CD4-positive, alpha-beta T cell (primary cell): ENCODE data around the gene MAN1A2. TPM values are rescaled to one million over a fixed set of nuclear protein-coding genes. Genes with fewer than 3 reads are reported as not detected.

ENCODE experiments used
- ATAC-seq: fragments of 200-7000 bp; cut with Tn5 transposase; one replicate; pipeline ENCODE4 v1.10.0; 2022; ENCODE audit warnings: mild to moderate bottlenecking; ENCODE audit not compliant: poor library complexity
- CTCF ChIA-PET: fragments of 350-600 bp; sonication (Branson Sonifier 250); formaldehyde crosslinking; loops from one replicate; lab custom pipeline; 2021; ENCODE audit warnings: antibody characterized with exemption, inconsistent platforms; lab: Charles Lee
- POLR2A ChIA-PET: fragments of 350-600 bp; sonication (Branson Sonifier 250); formaldehyde crosslinking; loops from one replicate; lab custom pipeline; 2021; ENCODE audit warnings: antibody characterized with exemption, inconsistent platforms; lab: Charles Lee
- DNase-seq, 14 experiments: peaks; one replicate each; pipeline ENCODE4 v3.0.0-alpha.2; 2013 to 2020; ENCODE audit warnings: mixed read lengths in 2 of 14
- H3K27ac ChIP-seq, 2 donors: one replicate each; pipeline versions ENCODE4 v1.5.1 to v1.7.0; 2013; ENCODE audit warnings: low read length in 2 of 2, low read depth in 1 of 2, mild to moderate bottlenecking in 1 of 2
- H3K27me3 ChIP-seq, 2 experiments: 1 replicate in 1 of 2; 2 replicates in 1 of 2; pipeline versions ENCODE4 v1.6.1 to v1.7.0; 2013; ENCODE audit warnings: low read length in 2 of 2, control low read depth in 1 of 2, mild to moderate bottlenecking in 1 of 2, moderate library complexity in 1 of 2; ENCODE audit not compliant: insufficient read depth in 2 of 2, control insufficient read depth in 1 of 2
- H3K36me3 ChIP-seq: one replicate; pipeline ENCODE4 v1.6.1; 2013; ENCODE audit warnings: low read length, control low read depth; ENCODE audit not compliant: insufficient read depth
- H3K4me1 ChIP-seq: one replicate; pipeline ENCODE4 v1.6.1; 2013; ENCODE audit warnings: low read length, control low read depth; ENCODE audit not compliant: insufficient read depth
- H3K4me3 ChIP-seq: one replicate; pipeline ENCODE4 v1.5.1; 2013; ENCODE audit warnings: mild to moderate bottlenecking, low read length, moderate library complexity
- H3K9me3 ChIP-seq, 2 experiments: 1 replicate in 1 of 2; 2 replicates in 1 of 2; pipeline versions ENCODE4 v1.6.1 to v1.7.0; 2013; ENCODE audit warnings: low read length in 2 of 2, mild to moderate bottlenecking in 2 of 2, control low read depth in 1 of 2, moderate library complexity in 1 of 2; ENCODE audit not compliant: control insufficient read depth in 1 of 2, insufficient read depth in 1 of 2
- H3K27ac Mint-ChIP-seq: one replicate; pipeline ENCODE4 v1.8.0; 2020; ENCODE audit warnings: mixed read lengths
- H3K27me3 Mint-ChIP-seq: one replicate; pipeline ENCODE4 v1.8.0; 2021; ENCODE audit warnings: mixed read lengths
- H3K36me3 Mint-ChIP-seq: one replicate; pipeline ENCODE4 v1.8.0; 2021; ENCODE audit warnings: low read depth, mixed read lengths
- H3K4me1 Mint-ChIP-seq: one replicate; pipeline ENCODE4 v1.8.0; 2021; ENCODE audit warnings: low read depth, mixed read lengths
- H3K4me3 Mint-ChIP-seq: one replicate; pipeline ENCODE4 v1.8.0; 2020; ENCODE audit warnings: mild to moderate bottlenecking, mixed read lengths
- H3K9me3 Mint-ChIP-seq: one replicate; pipeline ENCODE4 v1.8.0; 2020; ENCODE audit warnings: mixed read lengths
- intact Hi-C, 2 experiments: fragments of 100-400 bp; cut with DNase I in 1 of 2; cut with micrococcal nuclease in 1 of 2; formaldehyde crosslinking; loops; one replicate each; pipeline versions ENCODE4 v1.15.1 to v1.9.0; 2023 to 2025; cut with DNase I, micrococcal nuclease
- total RNA-seq, 174 experiments: library from RNA in 2 of 174; stranded (reverse) in 2 of 174; gene quantifications; one replicate each; pipeline ENCODE4 v1.2.3 and lab custom pipeline; 2021 to 2026
- TF ChIP-seq, protein P1 (sequence below): fragments of 200-600 bp; IDR thresholded peaks from one replicate; pipeline ENCODE4 v1.8.0; 2022; ENCODE audit warnings: antibody characterized with exemption, mild to moderate bottlenecking

MAN1A2 gene
- total RNA-seq, 2 experiments from 2014 or later, result 45.6 to 49.7 TPM

DNA sequence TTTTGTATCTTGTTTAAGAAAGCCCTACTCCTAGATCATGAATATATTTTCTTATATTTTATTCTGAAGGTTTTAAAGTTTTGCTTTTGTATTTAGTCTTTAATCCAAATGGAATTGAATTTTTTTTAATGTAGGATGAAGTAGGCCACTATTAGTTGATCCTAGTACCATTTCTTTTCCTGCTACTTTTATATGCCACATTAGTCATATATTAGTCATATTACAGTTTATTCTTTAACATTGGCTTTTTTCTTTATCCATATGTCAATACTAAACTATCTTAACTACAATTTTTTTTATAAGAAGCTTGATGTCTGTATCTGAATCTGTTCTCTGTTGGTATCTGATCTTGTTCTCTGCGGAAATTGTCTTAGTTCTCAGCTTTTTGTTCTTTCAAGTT is 48.8 kb downstream of the MAN1A2 start:
- ChIA-PET CTCF (no interaction called here), POLR2A (interaction anchor here (0.6 kb wide), 1 partner anchor 58 kb away, joined by 3 read pairs; no protein-coding TSS in a partner anchor)
- H3K9me3 Mint-ChIP-seq, result no peaks in the 10 kb centered on the region
- peaks cover 85% of the 10 kb centered on the region for H3K36me3 Mint-ChIP-seq
- TF ChIP-seq, protein P1, sequence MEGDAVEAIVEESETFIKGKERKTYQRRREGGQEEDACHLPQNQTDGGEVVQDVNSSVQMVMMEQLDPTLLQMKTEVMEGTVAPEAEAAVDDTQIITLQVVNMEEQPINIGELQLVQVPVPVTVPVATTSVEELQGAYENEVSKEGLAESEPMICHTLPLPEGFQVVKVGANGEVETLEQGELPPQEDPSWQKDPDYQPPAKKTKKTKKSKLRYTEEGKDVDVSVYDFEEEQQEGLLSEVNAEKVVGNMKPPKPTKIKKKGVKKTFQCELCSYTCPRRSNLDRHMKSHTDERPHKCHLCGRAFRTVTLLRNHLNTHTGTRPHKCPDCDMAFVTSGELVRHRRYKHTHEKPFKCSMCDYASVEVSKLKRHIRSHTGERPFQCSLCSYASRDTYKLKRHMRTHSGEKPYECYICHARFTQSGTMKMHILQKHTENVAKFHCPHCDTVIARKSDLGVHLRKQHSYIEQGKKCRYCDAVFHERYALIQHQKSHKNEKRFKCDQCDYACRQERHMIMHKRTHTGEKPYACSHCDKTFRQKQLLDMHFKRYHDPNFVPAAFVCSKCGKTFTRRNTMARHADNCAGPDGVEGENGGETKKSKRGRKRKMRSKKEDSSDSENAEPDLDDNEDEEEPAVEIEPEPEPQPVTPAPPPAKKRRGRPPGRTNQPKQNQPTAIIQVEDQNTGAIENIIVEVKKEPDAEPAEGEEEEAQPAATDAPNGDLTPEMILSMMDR, result no peak
- no peak overlapping the region for H3K4me3 Mint-ChIP-seq
- Histone ChIP-seq H3K4me1 (no peaks in the 10 kb centered on the region), H3K27ac (no peak overlapping the region), H3K9me3 (no peaks in the 10 kb centered on the region), H3K36me3 (peaks cover 21% of the 10 kb centered on the region), H3K27me3 (no peaks in the 10 kb centered on the region), H3K4me3 (no peak overlapping the region)
- intact Hi-C loops, result no loop called here
- H3K4me1 Mint-ChIP-seq, result peaks cover 37% of the 10 kb centered on the region
- DNase-seq (no peak), ATAC-seq (no peak)
- no peak overlapping the region for H3K27ac Mint-ChIP-seq
- H3K27me3 Mint-ChIP-seq, result no peaks in the 10 kb centered on the region

DNA sequence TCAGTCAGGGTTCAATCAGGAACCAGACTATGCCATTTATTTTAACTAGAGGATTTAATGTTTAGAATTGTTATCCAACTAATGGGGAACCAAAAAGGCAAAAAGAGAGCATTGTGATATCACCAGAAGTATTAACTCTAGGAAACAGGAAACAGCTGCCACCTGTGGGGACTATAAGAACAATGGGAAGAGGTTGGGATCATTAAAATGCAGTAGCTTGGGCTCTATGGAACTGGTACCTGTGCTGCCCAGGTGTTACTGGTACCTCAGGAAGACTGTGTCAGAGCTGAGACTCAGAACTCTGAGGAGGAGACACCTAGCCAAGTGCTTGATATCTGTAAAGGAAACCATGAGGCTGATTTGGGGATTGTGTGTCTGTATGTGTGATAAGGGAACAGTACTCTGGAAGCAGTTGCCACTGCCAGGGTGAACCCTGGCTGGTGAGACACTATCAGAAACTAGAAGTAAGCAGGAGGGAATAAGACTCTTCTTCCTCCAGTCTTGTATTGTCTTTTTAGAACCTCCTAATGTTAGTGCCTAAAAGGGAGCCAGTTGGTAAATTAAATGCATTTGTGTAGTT is 49.4 kb downstream of the MAN1A2 start:
- Histone ChIP-seq H3K4me1 (no peaks in the 10 kb centered on the region), H3K9me3 (no peaks in the 10 kb centered on the region), H3K27me3 (no peaks in the 10 kb centered on the region), H3K27ac (no peak overlapping the region), H3K4me3 (no peak overlapping the region), H3K36me3 (peaks cover 23% of the 10 kb centered on the region)
- Mint-ChIP-seq H3K27me3 (no peaks in the 10 kb centered on the region), H3K9me3 (no peaks in the 10 kb centered on the region), H3K4me3 (no peak overlapping the region), H3K27ac (no peak overlapping the region), H3K36me3 (peaks cover 84% of the 10 kb centered on the region), H3K4me1 (peaks cover 37% of the 10 kb centered on the region)
- ATAC-seq (no peak), DNase-seq (no peak)
- POLR2A ChIA-PET, result interaction anchor here (0.6 kb wide), 1 partner anchor 59 kb away, joined by 3 read pairs; no protein-coding TSS in a partner anchor
- CTCF ChIA-PET, result no interaction called here
- intact Hi-C loops, result no loop called here
- TF ChIP-seq, protein P1, result no peak

DNA sequence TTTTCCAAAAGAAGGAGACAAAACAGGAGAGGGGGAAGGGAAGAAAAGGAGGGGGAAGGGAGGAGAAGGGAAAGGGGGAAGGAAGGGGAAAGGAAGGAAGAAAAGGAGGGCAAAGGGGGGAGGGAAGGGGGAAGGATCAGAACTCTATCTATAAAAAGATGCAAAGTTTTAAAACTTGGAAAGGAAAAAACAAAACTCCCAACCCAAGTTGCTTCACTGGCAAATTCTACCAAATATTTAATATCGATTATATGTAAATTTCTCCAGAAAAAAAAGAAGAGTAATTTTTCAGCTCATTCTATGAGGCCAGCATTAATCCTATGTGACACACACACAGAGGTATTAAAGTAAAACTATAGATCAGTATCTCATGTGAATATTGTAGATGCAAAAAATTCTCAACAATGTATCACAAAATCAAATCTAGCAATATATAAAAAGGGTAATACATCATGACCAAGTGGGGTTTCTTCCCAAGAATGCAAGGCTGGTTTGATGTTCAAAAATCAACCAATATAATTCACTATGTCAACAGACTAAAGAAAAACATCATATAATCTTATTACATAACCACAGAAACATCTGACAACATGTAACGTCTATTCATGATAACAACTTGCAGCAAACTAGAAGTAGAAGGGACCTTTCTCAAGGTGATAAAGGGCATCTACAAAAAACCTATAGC is 57.9 kb downstream of the MAN1A2 start:
- DNase-seq (no peak), ATAC-seq (no peak)
- intact Hi-C loops, result loop anchor here in 1 of 2 experiments (10.0 kb wide), 1 partner anchor 110 kb away; no protein-coding TSS in a partner anchor
- peaks cover 24% of the 10 kb centered on the region for H3K36me3 ChIP-seq
- Mint-ChIP-seq H3K9me3 (peaks cover 11% of the 10 kb centered on the region), H3K4me3 (no peak overlapping the region), H3K36me3 (peaks cover 81% of the 10 kb centered on the region), H3K27me3 (no peaks in the 10 kb centered on the region), H3K27ac (no peak overlapping the region), H3K4me1 (no peaks in the 10 kb centered on the region)
- no peak overlapping the region for H3K27ac ChIP-seq
- TF ChIP-seq, protein P1, result no peak
- no peaks in the 10 kb centered on the region for H3K4me1 ChIP-seq
- ChIA-PET CTCF (no interaction called here), POLR2A (no interaction called here)
- H3K9me3 ChIP-seq, result peaks cover 4 to 30% of the 10 kb centered on the region in 2 experiments
- H3K27me3 ChIP-seq, result no peaks in the 10 kb centered on the region
- H3K4me3 ChIP-seq, result no peak overlapping the region
